ENCODE data around the gene EIF5AL1. TPM values are rescaled to one million over a fixed set of nuclear protein-coding genes. Genes with fewer than 3 reads are reported as not detected.
"Not testable (repeated sequence)": the region's sequence is repeated elsewhere in the genome, so short reads cannot be mapped to it uniquely, and the experiment has no call there.

Gene EIF5AL1
- total and polyA plus RNA-seq, 2 of the 4 experiments (the other 2 are of a cell fraction), result 1.1 to 1.4 TPM

DNA sequence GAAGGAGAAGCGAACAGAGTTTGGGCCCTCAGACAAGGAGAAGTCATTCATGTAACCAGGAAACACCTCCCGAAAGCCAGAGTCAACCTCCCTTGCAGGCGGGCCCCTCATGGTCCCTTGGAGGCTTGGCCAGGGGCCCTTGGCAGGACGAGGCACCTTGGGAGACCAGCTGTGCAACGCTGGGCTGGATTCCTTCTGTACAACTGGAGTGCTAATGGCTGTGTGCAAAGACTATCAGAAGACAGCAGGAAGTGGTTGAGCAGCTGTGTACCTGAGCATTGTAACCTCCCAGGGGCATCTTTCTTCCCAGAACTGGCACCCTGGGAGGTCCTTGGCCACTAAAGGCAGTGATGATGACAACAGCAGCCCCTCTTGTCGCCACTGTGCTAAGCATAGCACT is 9.4 kb downstream of the EIF5AL1 start:
- BruUV-seq (replicated peaks); H3K4me1 ChIP-seq (ENCODE audit: control insufficient read depth, insufficient read depth, low read length); H4K20me1 ChIP-seq (ENCODE audit: insufficient read depth, low read length); H3K56ac ChIP-seq (ENCODE audit: extremely low read depth, insufficient read depth, low read length); H3K27me3 ChIP-seq (ENCODE audit: control insufficient read depth, insufficient read depth, low read length); H4K5ac ChIP-seq (ENCODE audit: low read depth, low read length); H4K8ac ChIP-seq (ENCODE audit: low read depth in 2 of 2, low read length in 2 of 2); intact Hi-C loops (cut with micrococcal nuclease); H3K23ac ChIP-seq (ENCODE audit: low read depth, low read length); H3K79me1 ChIP-seq (ENCODE audit: low read depth in 1 of 2, low read length in 2 of 2); POLR2A ChIA-PET (ENCODE audit: unreplicated experiment); H2AK5ac ChIP-seq (ENCODE audit: low read depth, low read length); H3K4me3 ChIP-seq (ENCODE audit: insufficient read depth, low read depth, low read length); H2BK20ac ChIP-seq (ENCODE audit: low read depth, low read length); dilution Hi-C loops (cut with HindIII; ENCODE audit: low sequenced_read_pairs, unreplicated experiment); H2AK9ac ChIP-seq (replicated peaks; ENCODE audit: low read depth, low read length, poor library complexity); H2BK15ac ChIP-seq (ENCODE audit: low read depth, low read length); H2AFZ ChIP-seq (replicated peaks; ENCODE audit: low read length, poor library complexity); H3K36me3 ChIP-seq (ENCODE audit: control insufficient read depth, insufficient read depth, low read length); H2BK5ac ChIP-seq (ENCODE audit: low read depth, low read length, poor library complexity, severe bottlenecking); H3K9me3 ChIP-seq (ENCODE audit: control insufficient read depth, insufficient read depth, low read length); in situ Hi-C loops (cut with MboI; ENCODE audit: low sequenced_read_pairs); CTCF ChIA-PET; H3K27ac ChIP-seq (ENCODE audit: insufficient read depth, low read length); DNase-seq; H3K18ac ChIP-seq (ENCODE audit: low read depth, low read length); H3K9me1 ChIP-seq (ENCODE audit: insufficient read depth, low read length); ATAC-seq (ENCODE audit: low read depth); H3K9ac ChIP-seq (ENCODE audit: low read depth, low read length); H4K91ac ChIP-seq (ENCODE audit: insufficient read depth, low read depth, low read length); H3K4me2 ChIP-seq (ENCODE audit: low read depth, low read length); H3K4ac ChIP-seq (ENCODE audit: low read depth, low read length); H3K14ac ChIP-seq (replicated peaks; ENCODE audit: low read depth, low read length); H2BK120ac ChIP-seq (ENCODE audit: low read depth, low read length): not testable (repeated sequence)
- no CpG with 5 or more reads among the region's 6 CpGs for WGBS, 2 experiments (ENCODE audit: extremely low coverage in 2 of 2, insufficient read length in 1 of 2)

GRCh38 chr10:79522464-79522863 is 10.1 kb downstream of the EIF5AL1 start:
- H3K4me2 ChIP-seq (ENCODE audit: low read depth, low read length); H3K9me1 ChIP-seq (ENCODE audit: insufficient read depth, low read length); BruUV-seq (replicated peaks); H4K5ac ChIP-seq (ENCODE audit: low read depth, low read length); H2BK20ac ChIP-seq (ENCODE audit: low read depth, low read length); H2AFZ ChIP-seq (replicated peaks; ENCODE audit: low read length, poor library complexity); H3K9me3 ChIP-seq (ENCODE audit: control insufficient read depth, insufficient read depth, low read length); H2BK120ac ChIP-seq (ENCODE audit: low read depth, low read length); in situ Hi-C loops (cut with MboI; ENCODE audit: low sequenced_read_pairs); H3K9ac ChIP-seq (ENCODE audit: low read depth, low read length); H4K91ac ChIP-seq (ENCODE audit: insufficient read depth, low read depth, low read length); H2BK15ac ChIP-seq (ENCODE audit: low read depth, low read length); H3K23ac ChIP-seq (ENCODE audit: low read depth, low read length); H2AK5ac ChIP-seq (ENCODE audit: low read depth, low read length); H3K56ac ChIP-seq (ENCODE audit: extremely low read depth, insufficient read depth, low read length); H3K27me3 ChIP-seq (ENCODE audit: control insufficient read depth, insufficient read depth, low read length); H4K20me1 ChIP-seq (ENCODE audit: insufficient read depth, low read length); H3K14ac ChIP-seq (replicated peaks; ENCODE audit: low read depth, low read length); H3K18ac ChIP-seq (ENCODE audit: low read depth, low read length); H3K4ac ChIP-seq (ENCODE audit: low read depth, low read length); H3K36me3 ChIP-seq (ENCODE audit: control insufficient read depth, insufficient read depth, low read length); DNase-seq; H2BK5ac ChIP-seq (ENCODE audit: low read depth, low read length, poor library complexity, severe bottlenecking); dilution Hi-C loops (cut with HindIII; ENCODE audit: low sequenced_read_pairs, unreplicated experiment); H2AK9ac ChIP-seq (replicated peaks; ENCODE audit: low read depth, low read length, poor library complexity); H3K27ac ChIP-seq (ENCODE audit: insufficient read depth, low read length); H4K8ac ChIP-seq (ENCODE audit: low read depth in 2 of 2, low read length in 2 of 2); CTCF ChIA-PET; H3K4me3 ChIP-seq (ENCODE audit: insufficient read depth, low read depth, low read length); ATAC-seq (ENCODE audit: low read depth); H3K79me1 ChIP-seq (ENCODE audit: low read depth in 1 of 2, low read length in 2 of 2); intact Hi-C loops (cut with micrococcal nuclease); H3K4me1 ChIP-seq (ENCODE audit: control insufficient read depth, insufficient read depth, low read length); POLR2A ChIA-PET (ENCODE audit: unreplicated experiment): not testable (repeated sequence)
- 80% methylated on average over 1 of the region's 4 CpGs; no CpG with 5 or more reads in 1 of the 2 experiments for WGBS, 2 experiments (ENCODE audit: extremely low coverage in 2 of 2, insufficient read length in 1 of 2)

Data from IMR-90 (cell line).